ENCODE data around the gene KIF24.

- TF ChIP-seq CTCF (IDR thresholded peaks at IDR 0.05) (no peak), EZH2 (IDR thresholded peaks at IDR 0.05; ENCODE audit: borderline replicate concordance, insufficient read depth, low read depth, low read length, poor library complexity, severe bottlenecking) (no peak)
Measured at GRCh38 chr9:34363619-34364351, 34.7 kb upstream of the KIF24 start.
